Mesodermal cell (in vitro differentiated cells): Measurements from ENCODE around the gene FSTL5.

Source experiments
- H3K27ac ChIP-seq: 2 replicates; pipeline ENCODE4 v1.7.0; 2013; ENCODE audit warnings: mild to moderate bottlenecking, low read depth, low read length, moderate library complexity; ENCODE audit not compliant: severe bottlenecking
- H3K36me3 ChIP-seq: 2 replicates; pipeline ENCODE4 v1.7.1; 2013; ENCODE audit warnings: mild to moderate bottlenecking, low read length, moderate library complexity; ENCODE audit not compliant: control insufficient read depth, insufficient read depth
- H3K4me1 ChIP-seq: one replicate; pipeline ENCODE4 v1.7.1; 2013; ENCODE audit warnings: mild to moderate bottlenecking, low read length; ENCODE audit not compliant: insufficient read depth, control insufficient read depth, poor library complexity, severe bottlenecking
- H3K4me3 ChIP-seq: 2 replicates; pipeline ENCODE4 v1.7.0; 2013; ENCODE audit warnings: low read length, control low read depth, mild to moderate bottlenecking; ENCODE audit not compliant: insufficient read depth, poor library complexity, severe bottlenecking; ENCODE audit errors: extremely low read depth
- H3K9me3 ChIP-seq: 2 replicates; pipeline ENCODE4 v1.7.1; 2013; ENCODE audit warnings: mild to moderate bottlenecking, low read length, moderate library complexity; ENCODE audit not compliant: control insufficient read depth
- WGBS, 2 experiments: methylation state at CpG; one replicate each; pipeline ENCODE4 v1.1.5; 2013; ENCODE audit warnings: missing lambda C conversion rate in 2 of 2; ENCODE audit not compliant: insufficient coverage in 2 of 2; 5-methylcytosine and 5-hydroxymethylcytosine counted together

The FSTL5 gene

GRCh38 chr4:161907590-161907955, 256.2 kb downstream of the FSTL5 start:
- H3K4me3 ChIP-seq: no peak overlapping the region
- no peaks in the 10 kb centered on the region for H3K36me3 ChIP-seq
- 83% methylated on average over 1 of the region's 2 CpGs; no CpG with 5 or more reads in 1 of the 2 experiments for WGBS, 2 experiments
- H3K27ac ChIP-seq: no peak overlapping the region
- no peaks in the 10 kb centered on the region for H3K9me3 ChIP-seq
- H3K4me1 ChIP-seq: no peaks in the 10 kb centered on the region

- no peaks in the 10 kb centered on the region for H3K36me3 ChIP-seq
- 67 to 100% methylated on average over 1 of the region's 4 CpGs for WGBS, 2 experiments
- no peaks in the 10 kb centered on the region for H3K9me3 ChIP-seq
- no peak overlapping the region for H3K27ac ChIP-seq
- H3K4me3 ChIP-seq: no peak overlapping the region
- no peaks in the 10 kb centered on the region for H3K4me1 ChIP-seq
These were observed 256.8 kb downstream of the FSTL5 start for GRCh38 chr4:161906836-161907589.

GRCh38 chr4:161900110-161900509, 263.7 kb downstream of the FSTL5 start:
- Histone ChIP-seq H3K4me3 (no peak overlapping the region), H3K27ac (no peak overlapping the region), H3K4me1 (no peaks in the 10 kb centered on the region), H3K9me3 (no peaks in the 10 kb centered on the region), H3K36me3 (no peaks in the 10 kb centered on the region)
- 80 to 96% methylated on average over 1 to 5 of the region's 6 CpGs for WGBS, 2 experiments

GRCh38 chr4:161894493-161895167, 269.2 kb downstream of the FSTL5 start:
- WGBS, 2 experiments: 88 to 92% methylated on average over 3 to 4 of the region's 6 CpGs
- Histone ChIP-seq H3K9me3 (no peaks in the 10 kb centered on the region), H3K4me3 (no peak overlapping the region)

GRCh38 chr4:161894014-161894413, 269.8 kb downstream of the FSTL5 start:
- Histone ChIP-seq H3K4me3 (no peak overlapping the region), H3K4me1 (no peaks in the 10 kb centered on the region), H3K9me3 (no peaks in the 10 kb centered on the region), H3K27ac (no peak overlapping the region), H3K36me3 (no peaks in the 10 kb centered on the region)
- no CpG with 5 or more reads among the region's 1 CpG for WGBS, 2 experiments

More at GRCh38 chr4:161894493-161895167, 269.2 kb downstream of the FSTL5 start:
- no peak overlapping the region for H3K27ac ChIP-seq
- no peaks in the 10 kb centered on the region for H3K36me3 ChIP-seq
- H3K4me1 ChIP-seq: no peaks in the 10 kb centered on the region

- WGBS, 2 experiments: no CpG with 5 or more reads among the region's 1 CpG
- Histone ChIP-seq H3K9me3 (no peaks in the 10 kb centered on the region), H3K4me3 (no peak overlapping the region), H3K36me3 (no peaks in the 10 kb centered on the region), H3K27ac (no peak overlapping the region), H3K4me1 (no peaks in the 10 kb centered on the region)
These were observed 270.2 kb downstream of the FSTL5 start for GRCh38 chr4:161893566-161893965.

- Histone ChIP-seq H3K4me3 (no peak overlapping the region), H3K9me3 (no peaks in the 10 kb centered on the region), H3K27ac (no peak overlapping the region), H3K36me3 (no peaks in the 10 kb centered on the region), H3K4me1 (no peaks in the 10 kb centered on the region)
These were observed 270.8 kb downstream of the FSTL5 start for GRCh38 chr4:161892951-161893350.

- Histone ChIP-seq H3K9me3 (no peaks in the 10 kb centered on the region), H3K27ac (no peak overlapping the region), H3K36me3 (no peaks in the 10 kb centered on the region), H3K4me3 (no peak overlapping the region), H3K4me1 (no peaks in the 10 kb centered on the region)
- no CpG with 5 or more reads among the region's 4 CpGs for WGBS, 2 experiments
These were observed 280.6 kb downstream of the FSTL5 start for GRCh38 chr4:161883157-161883556.

GRCh38 chr4:161881370-161881769, 282.4 kb downstream of the FSTL5 start:
- Histone ChIP-seq H3K36me3 (no peaks in the 10 kb centered on the region), H3K4me3 (no peak overlapping the region), H3K4me1 (no peaks in the 10 kb centered on the region), H3K27ac (no peak overlapping the region), H3K9me3 (no peaks in the 10 kb centered on the region)
- WGBS, 2 experiments: 96 to 97% methylated on average over 3 of the region's 4 CpGs

GRCh38 chr4:161869511-161869910, 294.3 kb downstream of the FSTL5 start:
- no peak overlapping the region for H3K4me3 ChIP-seq
- H3K36me3 ChIP-seq: no peaks in the 10 kb centered on the region
- no peaks in the 10 kb centered on the region for H3K4me1 ChIP-seq
- no peaks in the 10 kb centered on the region for H3K9me3 ChIP-seq
- no peak overlapping the region for H3K27ac ChIP-seq
- 83 to 94% methylated on average over 1 to 2 of the region's 2 CpGs for WGBS, 2 experiments

- H3K9me3 ChIP-seq: no peaks in the 10 kb centered on the region
- no peaks in the 10 kb centered on the region for H3K36me3 ChIP-seq
- H3K27ac ChIP-seq: no peak overlapping the region
- 100% methylated on average over 1 of the region's 1 CpG; no CpG with 5 or more reads in 1 of the 2 experiments for WGBS, 2 experiments
- H3K4me3 ChIP-seq: no peak overlapping the region
- H3K4me1 ChIP-seq: no peaks in the 10 kb centered on the region
These were observed 307.0 kb downstream of the FSTL5 start for GRCh38 chr4:161856711-161857326.
